Lung (tissue), 16 donors: ENCODE results near the gene RNASEH2A. TPM values are rescaled to one million over a fixed set of nuclear protein-coding genes. Genes with fewer than 3 reads are reported as not detected.
A peak's percentile ranks its signal among the peaks of the same experiment; 100 is the strongest.

Experiments used
- ATAC-seq: fragments of 200-7000 bp; cut with Tn5 transposase; one replicate; pipeline ENCODE4 v1.9.1; 2020; ENCODE audit warnings: moderate number of reproducible peaks; ENCODE audit not compliant: insufficient read depth, low FRiP score
- DNase-seq, 3 donors: peaks; one replicate each; pipeline ENCODE4 v3.0.0-alpha.2; 2013 to 2017
- H3K27ac ChIP-seq, 2 donors: one replicate each; pipeline ENCODE4 v1.5.1; 2013; ENCODE audit warnings: mild to moderate bottlenecking in 2 of 2, moderate library complexity in 2 of 2, control low read depth in 1 of 2, inconsistent platforms in 1 of 2, low read depth in 1 of 2, low read length in 1 of 2
- H3K27me3 ChIP-seq, 3 donors: one replicate each; pipeline ENCODE4 v1.5.1; 2013; ENCODE audit warnings: low read length in 2 of 3; ENCODE audit not compliant: control insufficient read depth in 3 of 3, insufficient read depth in 3 of 3
- H3K36me3 ChIP-seq, 4 donors: one replicate each; pipeline ENCODE4 v1.5.1; 2013; ENCODE audit warnings: low read length in 4 of 4, mild to moderate bottlenecking in 1 of 4, moderate library complexity in 1 of 4; ENCODE audit not compliant: control insufficient read depth in 4 of 4, insufficient read depth in 4 of 4
- H3K4me1 ChIP-seq, 5 donors: one replicate each; pipeline ENCODE4 v1.5.1; 2013; ENCODE audit warnings: low read length in 5 of 5, mild to moderate bottlenecking in 2 of 5, moderate library complexity in 1 of 5; ENCODE audit not compliant: control insufficient read depth in 5 of 5, insufficient read depth in 5 of 5
- H3K4me3 ChIP-seq: one replicate; pipeline ENCODE4 v1.5.1; 2013; ENCODE audit warnings: mild to moderate bottlenecking, control low read depth, moderate library complexity
- H3K9ac ChIP-seq, 2 donors: one replicate each; pipeline ENCODE4 v1.5.1; 2013; ENCODE audit warnings: low read length in 2 of 2, control low read depth in 1 of 2; ENCODE audit not compliant: insufficient read depth in 1 of 2
- H3K9me3 ChIP-seq, 4 donors: one replicate each; pipeline ENCODE4 v1.5.1; 2013; ENCODE audit warnings: low read length in 3 of 4, mild to moderate bottlenecking in 1 of 4, moderate library complexity in 1 of 4; ENCODE audit not compliant: control insufficient read depth in 4 of 4, insufficient read depth in 3 of 4
- CTCF ChIP-seq: IDR thresholded peaks from 2 replicates; pipeline ENCODE4 v1.5.1; 2012; ENCODE audit warnings: mild to moderate bottlenecking; ENCODE audit errors: control extremely low read depth, extremely low read depth
- WGBS, 2 donors: extraction: QIAGEN DNeasy Blood & Tissue Kit; methylation state at CpG; one replicate each; pipeline ENCODE4 v1.1.7; 2013; 5-methylcytosine and 5-hydroxymethylcytosine counted together
- long read RNA-seq, 5 donors: transcript quantifications; one replicate each; lab custom pipeline, GENCODE V29; 2026
- polyA plus RNA-seq, 2 donors: library from polyadenylated mRNA; stranded (reverse); fragments of 200-250 nt; gene quantifications; one replicate each; pipeline ENCODE4 v1.2.1, GENCODE V29; 2013
- total RNA-seq, 2 donors: library from RNA; depleted of rRNA in 1 of 2; stranded (reverse); fragments of >200 nt in 1 of 2; gene quantifications; one replicate each; pipeline ENCODE4 v1.2.1, GENCODE V29; 2014 to 2021
- donor health status: control.
- donor health status: control.
- donor health status: Bipolar disorder and iron deficiency.
- donor health status: healthy.
- donor health status: DM: yes; HTN: yes; CAD: no.

Gene RNASEH2A
- total RNA-seq (10 to 100 TPM in 1 of 2 donors, 1 to 10 TPM in 1; 7.5 to 16.1 TPM), polyA plus RNA-seq (10 to 100 TPM in 1 of 2 donors, 1 to 10 TPM in 1; 7.3 to 11.1 TPM)
- long read RNA-seq, donor 1, transcript RNASEH2A-201 (8 exons, 2,753 nt), result major isoform, 19 of 21 reads
- long read RNA-seq, donor 1, partial matches to known transcripts, result 0 of 21 reads
- long read RNA-seq, donor 1, other reads (novel, unspliced or antisense), result 0 of 21 reads
- long read RNA-seq, donor 2, transcript RNASEH2A-201 (8 exons, 2,753 nt), result major isoform, 8 of 10 reads
- long read RNA-seq, donor 2, partial matches to known transcripts, result 0 of 10 reads
- long read RNA-seq, donor 2, other reads (novel, unspliced or antisense), result 0 of 10 reads
- long read RNA-seq, donor 3, transcript RNASEH2A-201 (8 exons, 2,753 nt), result major isoform, 7 of 7 reads
- long read RNA-seq, donor 3, partial matches to known transcripts, result 0 of 7 reads
- long read RNA-seq, donor 3, other reads (novel, unspliced or antisense), result 0 of 7 reads
- long read RNA-seq, donor 4, transcript RNASEH2A-201 (8 exons, 2,753 nt), result major isoform, 14 of 17 reads
- long read RNA-seq, donor 4, partial matches to known transcripts, result 0 of 17 reads
- long read RNA-seq, donor 4, other reads (novel, unspliced or antisense), result 0 of 17 reads
- long read RNA-seq, donor 5, transcript RNASEH2A-201 (8 exons, 2,753 nt), result major isoform, 21 of 28 reads
- long read RNA-seq, donor 5, partial matches to known transcripts, result 5 of 28 reads
- long read RNA-seq, donor 5, other reads (novel, unspliced or antisense), result 0 of 28 reads

DNA sequence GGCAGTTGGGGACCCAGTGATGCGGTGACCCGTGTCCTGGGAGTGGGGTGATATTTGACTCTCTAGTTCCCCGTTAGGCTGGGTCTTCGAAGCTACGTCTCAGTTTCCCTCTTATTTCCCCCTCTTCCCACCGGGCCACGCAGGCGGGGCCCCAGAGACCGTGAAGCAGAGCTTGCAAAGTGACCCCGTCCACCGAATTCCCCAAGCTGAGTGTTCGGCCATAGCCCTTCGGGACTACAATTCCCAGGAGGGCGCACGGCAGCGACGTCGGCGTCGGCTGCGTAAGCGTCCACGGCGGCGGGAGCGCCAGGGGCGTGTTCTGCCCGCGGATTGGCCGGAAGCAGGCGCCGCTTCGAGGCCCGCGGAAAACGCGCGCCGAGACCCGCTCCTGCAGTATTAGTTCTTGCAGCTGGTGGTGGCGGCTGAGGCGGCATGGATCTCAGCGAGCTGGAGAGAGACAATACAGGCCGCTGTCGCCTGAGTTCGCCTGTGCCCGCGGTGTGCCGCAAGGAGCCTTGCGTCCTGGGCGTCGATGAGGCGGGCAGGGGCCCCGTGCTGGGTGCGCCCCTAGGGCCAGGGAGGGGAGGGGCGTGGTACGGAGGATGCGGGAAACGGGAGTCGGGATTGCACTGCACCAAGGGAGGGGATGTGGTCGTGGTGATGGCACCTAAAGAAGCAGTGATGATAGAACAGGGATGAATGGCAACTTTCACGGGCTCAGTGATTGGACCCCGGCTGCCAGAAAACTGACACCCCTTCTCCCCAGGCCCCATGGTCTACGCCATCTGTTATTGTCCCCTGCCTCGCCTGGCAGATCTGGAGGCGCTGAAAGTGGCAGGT, at the start of gene RNASEH2A:
TSS of gene RNASEH2A (plus strand) at position 343 of the 840 bp plus-strand sequence. CDS start at position 433, 90 bp downstream.
- Histone ChIP-seq H3K27me3 (no peaks in the 10 kb centered on the region), H3K9me3 (no peaks in the 10 kb centered on the region), H3K36me3 (peaks cover 0 to 17% (median 7%) of the 10 kb centered on the region in 4 donors), H3K4me1 (peaks cover 3 to 18% (median 9%) of the 10 kb centered on the region in 5 donors), H3K4me3 (peak within 1 kb of the TSS; percentile 79), H3K27ac (peak within 1 kb of the TSS; percentile 50 to 74), H3K9ac (peak within 1 kb of the TSS; percentile 58 to 78)
- WGBS, 2 donors, result 4 to 5% methylated on average over 66 of the region's 66 CpGs
- DNase-seq (peak; percentile 92 to 95 (median 93)), ATAC-seq (peak; percentile 92)
- TF ChIP-seq CTCF, result no peak

DNA sequence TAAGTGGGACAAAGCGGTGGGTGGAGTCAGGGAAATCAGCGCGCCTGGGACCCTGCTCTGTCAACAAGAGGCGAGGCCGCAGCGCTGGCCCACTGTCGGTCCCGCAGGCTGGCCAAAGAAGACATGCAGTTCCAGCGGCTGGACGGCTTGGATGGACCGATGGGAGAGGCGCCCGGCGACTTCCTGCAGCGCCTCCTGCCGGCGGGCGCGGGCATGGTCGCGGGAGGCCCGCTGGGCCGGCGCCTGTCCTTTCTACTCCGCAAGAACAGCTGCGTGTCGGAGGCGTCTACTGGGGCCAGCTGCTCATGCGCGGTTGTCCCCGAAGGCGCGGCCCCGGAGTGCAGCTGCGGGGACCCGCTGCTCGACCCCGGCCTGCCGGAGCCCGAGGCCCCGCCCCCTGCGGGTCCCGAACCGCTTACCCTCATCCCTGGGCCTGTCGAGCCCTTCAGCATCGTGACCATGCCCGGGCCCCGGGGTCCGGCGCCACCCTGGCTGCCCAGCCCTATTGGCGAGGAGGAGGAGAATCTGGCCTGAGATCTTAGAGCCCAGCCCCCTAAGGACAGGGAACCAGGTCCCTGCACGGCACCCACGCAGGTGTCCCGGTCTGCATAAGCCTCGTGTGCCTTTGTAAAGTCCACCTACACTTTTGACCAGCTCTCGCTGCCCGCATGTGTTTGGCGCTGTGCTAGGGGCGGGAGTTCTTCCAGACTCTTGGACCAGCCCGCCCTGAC, 48.7 kb upstream of the RNASEH2A start:
- ATAC-seq (peak; percentile 82), DNase-seq (peak; percentile 70 to 83 (median 79))
- H3K27ac ChIP-seq, result no peak overlapping the region
- H3K4me1 ChIP-seq, result peaks cover 0 to 7% (median 0%) of the 10 kb centered on the region in 5 donors
- H3K36me3 ChIP-seq, result peaks cover 0 to 4% (median 0%) of the 10 kb centered on the region in 4 donors
- H3K9ac ChIP-seq, result no peak overlapping the region
- peak overlapping the region; percentile 13 for H3K4me3 ChIP-seq
- 8 to 9% methylated on average over 59 to 60 of the region's 60 CpGs for WGBS, 2 donors
- TF ChIP-seq CTCF, result peak; percentile 71
- H3K9me3 ChIP-seq, result no peaks in the 10 kb centered on the region
- no peaks in the 10 kb centered on the region for H3K27me3 ChIP-seq

DNA sequence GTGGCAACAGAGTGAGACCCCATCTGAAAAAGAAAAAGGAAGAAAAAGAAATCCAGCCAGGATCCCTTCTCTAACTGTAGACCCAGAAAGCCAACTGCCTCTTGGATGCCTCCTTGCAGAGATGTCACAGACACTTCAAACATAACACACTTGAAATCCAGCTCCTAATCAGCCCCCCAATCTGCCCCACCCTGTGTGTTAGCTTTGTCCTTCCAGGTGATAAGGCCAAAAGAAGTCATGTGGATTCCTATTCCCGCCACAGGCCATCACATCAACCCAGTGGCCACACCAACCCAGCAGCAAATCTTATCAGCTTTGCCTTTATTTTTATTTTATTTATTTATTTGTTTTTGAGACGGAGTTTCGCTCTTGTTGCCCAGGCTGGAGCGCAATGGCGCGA, 46.7 kb upstream of the RNASEH2A start:
- H3K4me1 ChIP-seq, result peaks cover 0 to 7% (median 0%) of the 10 kb centered on the region in 5 donors
- H3K9me3 ChIP-seq, result no peaks in the 10 kb centered on the region
- no peak overlapping the region for H3K4me3 ChIP-seq
- no peak for ATAC-seq
- TF ChIP-seq CTCF, result no peak
- DNase-seq, result no peak
- H3K27me3 ChIP-seq, result no peaks in the 10 kb centered on the region
- H3K9ac ChIP-seq, result no peak overlapping the region
- peaks cover 0 to 16% (median 8%) of the 10 kb centered on the region in 4 donors for H3K36me3 ChIP-seq
- no peak overlapping the region for H3K27ac ChIP-seq
- WGBS, 2 donors, result 94 to 95% methylated on average over 6 of the region's 6 CpGs
